Hepatocyte (in vitro differentiated cells): Measurements from ENCODE around the gene CDH22.

Experiments used
- CTCF ChIP-seq: fragments of 200-600 bp; sonication (generic); IDR thresholded peaks from 2 replicates; pipeline ENCODE4 v1.5.1; 2016; ENCODE audit warnings: antibody characterized with exemption, mild to moderate bottlenecking; ENCODE audit not compliant: poor library complexity
- EZH2 ChIP-seq: fragments of 200-600 bp; sonication (generic); IDR thresholded peaks from 2 replicates; pipeline ENCODE4 v1.6.1; 2016; ENCODE audit warnings: antibody characterized with exemption, mild to moderate bottlenecking, borderline replicate concordance
- EZH2phosphoT487 ChIP-seq: fragments of 200-600 bp; sonication (generic); IDR thresholded peaks from one replicate; pipeline ENCODE4 v1.6.1; 2018; ENCODE audit warnings: antibody characterized with exemption, mild to moderate bottlenecking, low read depth, moderate library complexity; ENCODE audit not compliant: unreplicated experiment, severe bottlenecking

GRCh38 chr20:46306743-46307138 is 1.6 kb downstream of the CDH22 start:
- TF ChIP-seq CTCF (no peak), EZH2 (no peak), EZH2phosphoT487 (no peak)
